Activated T-cell treated with anti-CD3 and anti-CD28 coated beads, Interleukin-2, amount 50 U/mL, for 72 hours (primary cell): Measurements from ENCODE around the gene WIPI1. TPM values are rescaled to one million over a fixed set of nuclear protein-coding genes. Genes with fewer than 3 reads are reported as not detected.
"Not testable (repeated sequence)": the region's sequence is repeated elsewhere in the genome, so short reads cannot be mapped to it uniquely, and the experiment has no call there.

Source experiments
- ATAC-seq, 2 donors: fragments of 150-1000 bp; cut with Tn5 transposase; replicated peaks in 1 of 2; 2 replicates each; pipeline ENCODE4 v1.10.0; 2021; ENCODE audit warnings: moderate library complexity in 2 of 2, mild to moderate bottlenecking in 1 of 2
- DNase-seq, 2 donors: peaks; one replicate each; pipeline ENCODE4 v3.0.0; 2021 to 2022; ENCODE audit warnings: mixed read lengths in 1 of 2
- H3K27ac Mint-ChIP-seq: one replicate; pipeline ENCODE4 v1.8.0; 2022; ENCODE audit warnings: mild to moderate bottlenecking, moderate library complexity, mixed read lengths
- H3K27me3 Mint-ChIP-seq: one replicate; pipeline ENCODE4 v1.8.0; 2022; ENCODE audit warnings: low read depth, mixed read lengths
- H3K36me3 Mint-ChIP-seq, 2 donors: one replicate each; pipeline ENCODE4 v1.8.0; 2022; ENCODE audit warnings: mixed read lengths in 2 of 2, mild to moderate bottlenecking in 1 of 2; ENCODE audit not compliant: insufficient read depth in 2 of 2
- H3K4me1 Mint-ChIP-seq: one replicate; pipeline ENCODE4 v1.8.0; 2022; ENCODE audit warnings: low read depth, mixed read lengths
- H3K4me3 Mint-ChIP-seq, 2 donors: one replicate each; pipeline ENCODE4 v1.8.0; 2022; ENCODE audit warnings: mild to moderate bottlenecking in 2 of 2, mixed read lengths in 2 of 2, moderate library complexity in 2 of 2
- H3K9me3 Mint-ChIP-seq, 2 donors: one replicate each; pipeline ENCODE4 v1.8.0; 2022; ENCODE audit warnings: mixed read lengths in 2 of 2
- total RNA-seq, 2 donors: library from RNA; stranded (reverse); gene quantifications; one replicate each; pipeline ENCODE4 v1.2.3, GENCODE V29; 2022

The WIPI1 gene
- total RNA-seq, 2 donors from 2014 or later: 61.0 to 85.8 TPM

DNA sequence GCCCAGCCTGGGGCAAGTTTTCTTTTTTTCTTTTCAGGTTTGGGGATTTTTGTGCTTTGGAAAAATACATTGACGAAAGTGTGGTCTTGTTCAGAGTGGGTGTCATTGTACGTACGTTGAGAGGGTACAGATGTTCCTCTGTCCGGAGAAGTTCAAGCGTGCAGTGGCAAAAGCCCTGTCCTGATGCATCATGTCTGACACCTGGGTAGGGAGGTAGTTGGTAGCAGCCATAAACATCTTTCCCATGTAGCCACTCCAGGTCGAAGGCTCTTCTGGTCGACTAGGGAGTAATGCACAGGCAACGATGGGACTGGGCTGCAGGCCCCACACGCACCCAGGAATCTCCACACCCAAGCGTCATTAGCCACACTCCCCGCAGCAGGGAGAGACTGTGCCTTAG, 27.4 kb downstream of the WIPI1 start:
- DNase-seq (no peak), ATAC-seq (no peak)
- peaks cover 6 to 19% of the 10 kb centered on the region in 2 donors for H3K36me3 Mint-ChIP-seq
- no peaks in the 10 kb centered on the region for H3K27me3 Mint-ChIP-seq
- H3K9me3 Mint-ChIP-seq: no peaks in the 10 kb centered on the region
- peaks cover 7% of the 10 kb centered on the region for H3K4me1 Mint-ChIP-seq
- H3K4me3 Mint-ChIP-seq: no peak overlapping the region
- H3K27ac Mint-ChIP-seq: no peak overlapping the region

DNA sequence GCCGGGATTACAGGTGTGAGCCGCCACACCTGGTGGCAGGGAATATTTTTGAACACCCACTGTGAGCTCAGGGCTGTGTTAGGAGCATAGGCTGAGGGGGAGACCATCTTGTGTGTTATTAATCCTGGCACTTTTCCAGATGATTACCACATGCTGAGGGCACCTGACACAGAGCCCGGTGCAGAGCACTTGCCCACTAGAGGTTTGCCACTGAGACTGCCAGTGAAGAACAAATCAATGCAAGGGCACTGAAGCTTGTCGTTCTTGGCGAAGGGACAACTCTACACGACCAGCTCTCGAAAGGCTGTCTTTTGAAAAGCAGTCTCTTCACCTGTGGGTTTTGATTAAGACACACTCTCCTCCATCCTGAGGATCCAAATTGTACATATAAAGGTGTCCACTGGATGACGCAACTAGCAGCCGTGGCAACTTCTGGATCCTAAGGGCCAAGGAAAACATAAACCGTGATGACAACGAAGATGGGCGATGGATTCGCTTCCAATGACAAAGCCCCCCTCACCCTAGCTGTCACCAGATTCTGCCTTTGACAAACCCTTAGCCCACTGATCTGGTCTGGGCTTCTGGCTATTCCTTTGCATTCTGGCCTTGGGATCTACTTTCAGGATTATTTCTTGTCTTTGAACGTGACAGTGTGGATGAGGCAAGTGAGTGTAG, 28.7 kb downstream of the WIPI1 start:
- H3K36me3 Mint-ChIP-seq: peaks cover 6 to 17% of the 10 kb centered on the region in 2 donors
- ATAC-seq (no peak), DNase-seq (no peak)
- peaks cover 7% of the 10 kb centered on the region for H3K4me1 Mint-ChIP-seq
- no peak overlapping the region for H3K4me3 Mint-ChIP-seq
- no peaks in the 10 kb centered on the region for H3K27me3 Mint-ChIP-seq
- no peak overlapping the region for H3K27ac Mint-ChIP-seq
- H3K9me3 Mint-ChIP-seq: no peaks in the 10 kb centered on the region

DNA sequence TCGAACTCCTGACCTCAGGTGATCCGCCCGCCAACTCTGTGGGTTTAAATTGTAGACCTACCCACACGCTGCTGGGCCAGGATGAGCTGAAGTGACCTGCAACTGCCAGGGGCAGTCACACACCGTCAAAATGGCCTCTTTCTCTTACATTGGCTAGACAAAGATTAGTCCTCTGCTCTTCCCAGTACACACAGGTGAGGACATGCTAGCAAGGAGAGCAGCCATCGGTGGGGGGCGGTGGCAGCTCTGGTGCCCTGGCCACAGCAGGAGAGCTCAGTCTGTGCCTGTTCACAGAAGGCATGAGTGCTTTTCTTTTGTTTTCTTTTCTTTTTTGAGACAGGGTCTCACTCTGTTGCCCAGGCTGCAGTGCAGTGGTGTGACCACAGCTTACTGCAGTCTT, 29.7 kb downstream of the WIPI1 start:
- ATAC-seq (no peak), DNase-seq (no peak)
- H3K9me3 Mint-ChIP-seq: no peaks in the 10 kb centered on the region
- H3K4me1 Mint-ChIP-seq: peaks cover 7% of the 10 kb centered on the region
- no peaks in the 10 kb centered on the region for H3K27me3 Mint-ChIP-seq
- H3K27ac Mint-ChIP-seq: no peak overlapping the region
- peaks cover 4 to 8% of the 10 kb centered on the region in 2 donors for H3K36me3 Mint-ChIP-seq
- H3K4me3 Mint-ChIP-seq: no peak overlapping the region

DNA sequence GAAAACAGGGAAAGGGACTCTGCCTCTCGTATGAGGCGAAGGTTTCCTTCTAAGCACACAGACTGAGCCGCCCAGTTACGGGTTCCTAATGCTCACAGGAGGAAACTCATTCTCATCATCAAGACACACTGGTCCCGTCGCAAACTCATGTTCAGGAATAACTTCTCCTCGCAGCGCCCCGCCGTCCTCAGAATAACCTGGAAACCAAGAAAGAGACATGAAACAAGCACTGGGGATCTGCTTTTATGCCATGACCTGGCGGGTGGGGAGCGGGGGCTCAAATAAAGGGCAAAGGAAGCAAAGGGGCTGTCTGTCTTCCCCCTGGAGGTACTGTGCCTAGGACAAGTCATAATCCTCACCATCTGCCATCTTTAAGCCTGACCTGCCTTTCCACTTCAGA, 31.3 kb downstream of the WIPI1 start:
- ATAC-seq: no peak

DNA sequence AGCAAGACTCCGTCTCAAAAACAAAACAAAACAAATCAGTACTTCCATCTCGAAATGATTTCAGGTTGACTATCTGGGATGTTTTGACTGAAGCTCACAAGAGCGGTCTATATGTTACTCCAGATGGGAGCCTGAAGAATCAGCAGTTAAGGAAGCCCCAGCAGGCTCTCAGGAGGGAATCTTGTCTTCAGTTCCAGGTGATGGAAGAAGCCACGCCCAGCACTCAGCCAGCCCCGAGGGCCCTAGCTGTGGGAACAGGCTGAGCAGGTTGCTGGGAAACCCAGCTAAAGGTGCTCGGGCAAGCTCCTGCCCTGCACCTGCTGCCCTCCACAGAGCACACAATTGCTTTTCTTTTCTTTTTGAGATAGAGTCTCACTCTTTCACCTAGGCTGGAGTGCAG, 32.4 kb downstream of the WIPI1 start:
- DNase-seq (no peak), ATAC-seq (no peak)
- H3K36me3 Mint-ChIP-seq: peaks cover 2 to 14% of the 10 kb centered on the region in 2 donors
- H3K27ac Mint-ChIP-seq: no peak overlapping the region
- H3K9me3 Mint-ChIP-seq: no peaks in the 10 kb centered on the region
- H3K27me3 Mint-ChIP-seq: no peaks in the 10 kb centered on the region
- no peak overlapping the region for H3K4me3 Mint-ChIP-seq
- no peaks in the 10 kb centered on the region for H3K4me1 Mint-ChIP-seq

More for the DNA sequence above, 31.3 kb downstream of the WIPI1 start:
- H3K27ac Mint-ChIP-seq: no peak overlapping the region
- H3K36me3 Mint-ChIP-seq: peaks cover 2 to 6% of the 10 kb centered on the region in 2 donors
- H3K4me1 Mint-ChIP-seq: no peaks in the 10 kb centered on the region
- no peaks in the 10 kb centered on the region for H3K9me3 Mint-ChIP-seq
- H3K27me3 Mint-ChIP-seq: no peaks in the 10 kb centered on the region
- H3K4me3 Mint-ChIP-seq: no peak overlapping the region
- no peak for DNase-seq

GRCh38 chr17:68424203-68424602, 33.1 kb downstream of the WIPI1 start:
- H3K27me3 Mint-ChIP-seq: no peaks in the 10 kb centered on the region
- H3K27ac Mint-ChIP-seq: no peak overlapping the region
- H3K4me3 Mint-ChIP-seq: no peak overlapping the region
- ATAC-seq (no peak), DNase-seq (no peak)
- H3K36me3 Mint-ChIP-seq: peaks cover 2 to 17% of the 10 kb centered on the region in 2 donors
- H3K9me3 Mint-ChIP-seq: no peaks in the 10 kb centered on the region
- H3K4me1 Mint-ChIP-seq: no peaks in the 10 kb centered on the region

- Mint-ChIP-seq H3K9me3 (no peaks in the 10 kb centered on the region), H3K4me3 (no peak overlapping the region), H3K4me1 (no peaks in the 10 kb centered on the region), H3K36me3 (peaks cover 0 to 17% of the 10 kb centered on the region in 2 donors), H3K27ac (no peak overlapping the region), H3K27me3 (no peaks in the 10 kb centered on the region)
- DNase-seq (no peak), ATAC-seq (no peak)
Measured at GRCh38 chr17:68423251-68423650, 34.0 kb downstream of the WIPI1 start.

DNA sequence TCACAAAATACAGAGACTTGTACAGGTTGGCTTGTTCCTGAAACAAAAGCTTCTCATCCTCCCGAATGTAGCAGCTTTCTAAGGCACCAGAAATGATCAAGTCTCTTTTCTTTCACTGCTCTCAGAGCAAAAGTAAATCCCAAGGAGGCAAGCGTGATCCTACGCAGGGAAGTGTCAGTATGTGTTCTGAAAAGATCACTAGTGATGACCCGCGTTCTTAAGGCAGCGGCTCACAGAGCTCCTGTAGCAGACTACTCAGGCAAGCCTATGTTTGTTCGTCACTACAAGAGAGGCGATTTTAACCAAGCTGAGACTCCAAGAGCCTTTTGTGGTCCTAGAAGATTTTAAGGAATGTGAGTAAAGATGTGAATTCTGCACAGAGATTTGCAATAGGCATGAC, 34.5 kb downstream of the WIPI1 start:
- no peak for DNase-seq
- no peak overlapping the region for H3K27ac Mint-ChIP-seq
- no peaks in the 10 kb centered on the region for H3K27me3 Mint-ChIP-seq
- H3K36me3 Mint-ChIP-seq: peaks cover 0 to 21% of the 10 kb centered on the region in 2 donors
- no peaks in the 10 kb centered on the region for H3K9me3 Mint-ChIP-seq
- no peaks in the 10 kb centered on the region for H3K4me1 Mint-ChIP-seq
- ATAC-seq: no peak
- no peak overlapping the region for H3K4me3 Mint-ChIP-seq

GRCh38 chr17:68421486-68421885, 35.8 kb downstream of the WIPI1 start:
- DNase-seq (no peak), ATAC-seq (no peak)
- Mint-ChIP-seq H3K9me3 (peaks cover 4 to 5% of the 10 kb centered on the region in 2 donors), H3K4me3 (no peak overlapping the region), H3K27me3 (no peaks in the 10 kb centered on the region), H3K27ac (no peak overlapping the region), H3K4me1 (no peaks in the 10 kb centered on the region), H3K36me3 (peaks cover 3 to 26% of the 10 kb centered on the region in 2 donors)

DNA sequence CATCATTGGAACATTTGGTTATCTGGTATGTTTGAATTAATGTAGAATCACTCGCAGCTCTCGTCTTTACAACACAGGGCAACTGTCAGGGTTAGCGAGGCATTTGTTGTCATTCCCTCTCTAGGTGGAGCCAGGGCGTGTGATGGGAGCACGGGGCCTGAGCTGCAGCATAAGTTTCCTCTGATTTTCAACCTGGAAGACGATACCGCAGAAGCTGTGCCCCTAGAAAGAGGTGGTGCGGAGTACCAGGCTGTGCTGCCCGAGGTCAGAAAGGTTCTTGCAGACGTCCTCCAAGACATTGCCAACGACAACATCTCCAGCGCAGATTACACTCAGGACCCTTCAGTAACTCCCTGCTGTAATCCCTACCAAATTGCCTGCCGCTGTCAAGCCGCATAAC, 37.2 kb downstream of the WIPI1 start:
- peaks cover 3 to 36% of the 10 kb centered on the region in 2 donors for H3K36me3 Mint-ChIP-seq
- H3K4me3 Mint-ChIP-seq: no peak overlapping the region
- ATAC-seq: no peak
- peaks cover 9 to 11% of the 10 kb centered on the region in 2 donors for H3K9me3 Mint-ChIP-seq
- no peaks in the 10 kb centered on the region for H3K27me3 Mint-ChIP-seq
- DNase-seq: no peak
- H3K4me1 Mint-ChIP-seq: peaks cover 10% of the 10 kb centered on the region
- H3K27ac Mint-ChIP-seq: no peak overlapping the region

DNA sequence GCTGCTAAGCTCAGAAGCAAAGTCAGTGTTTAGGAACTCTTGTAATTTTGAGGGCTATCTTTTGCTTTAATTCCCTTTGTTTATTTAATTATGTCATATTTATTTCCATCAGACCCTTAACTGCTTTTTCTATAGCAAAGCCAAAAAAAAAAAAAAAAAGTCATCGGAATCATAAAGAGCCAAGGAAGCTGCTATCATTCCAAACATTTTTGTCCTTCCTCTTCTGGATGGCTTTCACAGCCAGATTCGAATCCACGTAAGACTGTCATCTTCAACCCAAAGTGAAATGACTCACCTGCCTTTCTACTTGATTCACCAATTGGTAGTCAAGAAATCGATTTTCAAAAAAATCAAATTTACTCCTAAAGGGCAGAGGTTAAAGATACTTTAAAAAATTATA, 38.4 kb downstream of the WIPI1 start:
- no peak for DNase-seq
- Mint-ChIP-seq H3K36me3 (peaks cover 9 to 42% of the 10 kb centered on the region in 2 donors), H3K4me3 (no peak overlapping the region), H3K4me1 (peaks cover 22% of the 10 kb centered on the region), H3K27me3 (no peaks in the 10 kb centered on the region), H3K9me3 (peaks cover 9 to 11% of the 10 kb centered on the region in 2 donors), H3K27ac (no peak overlapping the region)
- ATAC-seq: no peak

DNA sequence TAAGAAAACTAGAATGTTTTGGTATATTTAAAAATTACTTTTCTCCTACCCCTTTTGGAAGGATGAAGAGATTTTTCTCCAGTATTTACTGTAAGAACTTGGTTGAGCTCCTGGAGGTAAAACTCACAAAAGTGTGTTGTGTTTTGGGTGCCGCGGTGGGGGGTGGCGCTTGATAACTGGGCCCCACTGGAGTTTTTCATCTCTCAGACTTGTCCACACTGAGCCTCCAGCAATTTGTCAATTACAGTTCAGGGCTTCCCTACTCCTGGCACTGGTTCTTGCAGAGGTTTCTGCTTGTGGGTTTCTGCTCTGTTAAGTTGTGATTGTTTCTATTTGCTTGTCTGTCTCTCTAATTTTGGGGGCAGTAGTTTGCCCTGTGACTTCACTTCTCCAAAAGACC, 40.0 kb downstream of the WIPI1 start:
- H3K36me3 Mint-ChIP-seq: peaks cover 11 to 42% of the 10 kb centered on the region in 2 donors
- no peaks in the 10 kb centered on the region for H3K27me3 Mint-ChIP-seq
- no peak overlapping the region for H3K27ac Mint-ChIP-seq
- ATAC-seq (no peak), DNase-seq (no peak)
- H3K9me3 Mint-ChIP-seq: peaks cover 9 to 11% of the 10 kb centered on the region in 2 donors
- H3K4me1 Mint-ChIP-seq: peaks cover 24% of the 10 kb centered on the region
- H3K4me3 Mint-ChIP-seq: no peak overlapping the region

DNA sequence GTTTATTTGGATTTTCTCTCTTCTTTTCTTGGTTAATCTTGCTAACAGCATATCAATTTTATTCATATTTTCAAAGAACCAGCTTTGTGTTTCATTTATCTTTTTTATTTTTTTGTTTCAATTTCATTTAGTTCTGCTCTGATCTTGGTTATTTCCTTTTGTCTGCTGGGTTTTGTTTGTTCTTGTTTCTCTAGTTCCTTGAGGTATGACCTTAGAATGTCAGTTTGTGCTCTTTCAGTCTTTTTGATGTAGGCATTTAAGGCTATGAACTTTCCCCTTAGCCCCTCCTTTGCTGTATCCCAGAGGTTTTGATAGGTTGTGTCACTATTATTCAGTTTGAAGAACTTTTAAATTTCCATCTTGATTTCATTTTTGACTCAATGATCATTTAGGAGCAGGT, 42.4 kb downstream of the WIPI1 start:
- Mint-ChIP-seq H3K36me3 (peaks cover 15 to 39% of the 10 kb centered on the region in 2 donors), H3K4me1 (peaks cover 24% of the 10 kb centered on the region), H3K4me3 (peak overlapping the region; percentile 86 to 96), H3K9me3 (peaks cover 9 to 15% of the 10 kb centered on the region in 2 donors), H3K27ac (peak overlapping the region; percentile 6)
- not testable (repeated sequence) for DNase-seq, H3K27me3 Mint-ChIP-seq, ATAC-seq
